OCI-M2 (cell line): ENCODE measurements around the gene ZDHHC22.

ENCODE experiments used
- DNase-seq: peaks from one replicate; lab custom pipeline; 2025; ENCODE audit not compliant: unreplicated experiment; lab: John Stamatoyannopoulos, UW

The ZDHHC22 gene

GRCh38 chr14:77158175-77158881 lies 16.7 kb upstream of the ZDHHC22 start:
- DNase-seq: no peak

- no peak for DNase-seq
Measured at GRCh38 chr14:77157740-77158139, 16.1 kb upstream of the ZDHHC22 start.

GRCh38 chr14:77155083-77155482 lies 13.5 kb upstream of the ZDHHC22 start:
- DNase-seq: no peak

GRCh38 chr14:77154421-77154820 lies 12.8 kb upstream of the ZDHHC22 start:
- no peak for DNase-seq

GRCh38 chr14:77153802-77154201 lies 12.2 kb upstream of the ZDHHC22 start:
- no peak for DNase-seq

GRCh38 chr14:77151918-77152588 lies 10.5 kb upstream of the ZDHHC22 start:
- DNase-seq: no peak

GRCh38 chr14:77151245-77151644 lies 9.7 kb upstream of the ZDHHC22 start:
- peak; percentile 53 for DNase-seq

- no peak for DNase-seq
Measured at GRCh38 chr14:77148510-77149231, 7.1 kb upstream of the ZDHHC22 start.

- DNase-seq: no peak
Measured at GRCh38 chr14:77145975-77146740, 4.6 kb upstream of the ZDHHC22 start.

GRCh38 chr14:77144412-77145115 lies 3.0 kb upstream of the ZDHHC22 start:
- no peak for DNase-seq

GRCh38 chr14:77143071-77143470 lies 1.5 kb upstream of the ZDHHC22 start:
- no peak for DNase-seq

GRCh38 chr14:77142005-77142800 lies 612 bp upstream of the ZDHHC22 start:
- DNase-seq: no peak

- DNase-seq: no peak
Measured at GRCh38 chr14:77140359-77141213, 1.0 kb downstream of the ZDHHC22 start.

GRCh38 chr14:77139540-77140358 lies 1.8 kb downstream of the ZDHHC22 start:
- DNase-seq: no peak

GRCh38 chr14:77139022-77139421 lies 2.6 kb downstream of the ZDHHC22 start:
- DNase-seq: no peak

GRCh38 chr14:77133720-77134338 lies 7.8 kb downstream of the ZDHHC22 start:
- DNase-seq: no peak

GRCh38 chr14:77131871-77132486 lies 9.6 kb downstream of the ZDHHC22 start:
- no peak for DNase-seq
